ENCODE results near the gene PGBD5. TPM values are rescaled to one million over a fixed set of nuclear protein-coding genes. Genes with fewer than 3 reads are reported as not detected.

Gene PGBD5
- total RNA-seq, 1 donor from 2014 or later, result 0.12 TPM

DNA sequence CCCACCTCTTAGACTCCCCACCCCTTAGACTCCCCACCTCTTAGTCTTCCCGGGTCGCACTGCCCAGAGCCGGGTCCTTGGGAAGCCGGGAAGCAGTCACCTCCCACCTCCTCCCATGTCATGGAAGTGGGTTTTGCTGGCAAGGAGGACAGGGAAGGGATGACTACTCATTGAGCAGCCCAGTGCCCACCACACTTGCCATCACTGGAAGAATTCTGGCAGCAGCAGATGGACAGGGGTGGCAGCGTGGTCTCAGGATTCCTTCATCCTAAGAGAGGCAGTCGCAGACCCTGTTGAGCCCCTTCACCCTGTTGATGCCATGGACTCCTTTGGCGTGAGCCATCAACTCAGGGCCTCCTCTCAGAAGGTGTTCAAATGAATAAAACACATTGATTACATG, 140.8 kb downstream of the PGBD5 start:
- intact Hi-C loops (cut with micrococcal nuclease), result no loop called here

DNA sequence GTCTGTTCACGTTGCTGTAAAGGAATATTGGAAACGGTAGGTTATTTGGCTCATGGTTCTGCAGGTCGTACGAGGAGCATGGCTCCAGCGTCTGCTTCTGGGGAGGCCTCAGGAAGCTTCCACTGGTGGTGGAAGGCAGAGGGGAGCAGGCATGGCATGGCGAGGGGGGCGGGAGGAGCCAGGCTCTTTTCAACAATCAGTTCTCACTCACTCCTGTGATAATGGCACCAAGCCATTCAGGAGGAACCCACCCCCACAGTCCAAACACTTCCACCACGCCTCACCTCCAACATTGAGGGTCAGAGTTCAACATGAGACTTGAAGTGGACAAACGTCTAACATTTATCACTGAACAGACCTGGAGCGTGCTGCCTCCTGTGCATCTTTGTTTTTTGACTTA, 141.2 kb downstream of the PGBD5 start:
- intact Hi-C loops (cut with micrococcal nuclease), result no loop called here

DNA sequence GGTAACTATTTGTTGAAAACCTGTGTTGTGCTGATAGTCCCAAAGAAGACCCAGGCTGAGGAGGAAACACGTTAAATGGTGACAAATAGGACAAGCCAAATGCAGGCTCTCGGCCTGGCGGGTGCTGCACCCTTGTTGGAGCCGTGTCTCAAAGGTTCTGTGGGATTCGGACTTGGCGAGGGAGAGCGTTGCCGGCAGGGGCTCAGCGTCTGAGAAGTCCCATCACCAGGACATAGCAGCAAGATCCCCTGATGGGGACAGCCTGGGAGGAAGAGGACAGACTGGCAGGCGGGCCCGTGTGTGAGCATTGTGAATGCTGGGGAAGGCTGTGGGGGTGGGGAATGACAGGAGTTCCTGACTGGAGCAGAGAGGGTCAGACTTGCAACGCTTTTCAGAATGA, 142.5 kb downstream of the PGBD5 start:
- intact Hi-C loops (cut with micrococcal nuclease), result no loop called here

DNA sequence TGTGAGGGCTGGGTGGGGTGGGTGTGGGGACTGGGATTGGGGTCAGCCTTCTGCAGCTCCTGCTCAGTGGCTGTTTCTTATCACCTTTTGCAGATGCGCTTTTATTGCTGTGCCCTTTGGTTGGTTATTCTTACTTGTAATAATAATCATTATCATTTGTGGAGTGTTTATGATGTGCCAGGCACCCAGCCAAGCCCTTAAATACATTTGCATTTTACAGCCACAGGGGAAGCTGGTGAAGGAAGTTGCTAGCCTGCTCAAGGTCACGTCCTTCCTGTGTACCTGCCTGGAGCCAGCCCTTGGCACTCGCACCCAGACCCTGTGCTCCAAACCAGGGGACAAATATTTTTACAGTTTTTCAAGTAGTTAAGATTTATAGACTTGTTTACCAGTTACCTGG, 144.0 kb downstream of the PGBD5 start:
- intact Hi-C loops (cut with micrococcal nuclease), result no loop called here

DNA sequence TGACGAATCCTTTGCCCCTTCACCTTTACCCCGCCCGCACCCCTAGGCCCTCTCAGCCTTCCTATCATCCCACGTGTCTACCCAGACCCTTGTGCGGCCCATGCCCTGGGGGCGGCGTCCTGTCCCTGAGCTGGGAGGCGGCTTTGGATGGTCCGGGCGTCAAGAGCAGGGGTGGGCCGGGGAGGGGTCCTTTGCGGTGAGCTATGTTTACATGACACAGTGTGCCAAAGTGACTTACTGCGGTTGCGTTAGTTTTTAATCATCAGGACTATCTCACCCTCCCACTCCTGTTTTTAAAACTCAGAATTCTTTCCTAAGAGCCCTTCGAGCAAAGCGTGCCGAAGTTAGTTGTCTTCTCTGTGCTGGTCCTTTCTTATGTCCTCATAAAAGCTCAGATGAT, 144.6 kb downstream of the PGBD5 start:
- intact Hi-C loops (cut with micrococcal nuclease), result no loop called here

DNA sequence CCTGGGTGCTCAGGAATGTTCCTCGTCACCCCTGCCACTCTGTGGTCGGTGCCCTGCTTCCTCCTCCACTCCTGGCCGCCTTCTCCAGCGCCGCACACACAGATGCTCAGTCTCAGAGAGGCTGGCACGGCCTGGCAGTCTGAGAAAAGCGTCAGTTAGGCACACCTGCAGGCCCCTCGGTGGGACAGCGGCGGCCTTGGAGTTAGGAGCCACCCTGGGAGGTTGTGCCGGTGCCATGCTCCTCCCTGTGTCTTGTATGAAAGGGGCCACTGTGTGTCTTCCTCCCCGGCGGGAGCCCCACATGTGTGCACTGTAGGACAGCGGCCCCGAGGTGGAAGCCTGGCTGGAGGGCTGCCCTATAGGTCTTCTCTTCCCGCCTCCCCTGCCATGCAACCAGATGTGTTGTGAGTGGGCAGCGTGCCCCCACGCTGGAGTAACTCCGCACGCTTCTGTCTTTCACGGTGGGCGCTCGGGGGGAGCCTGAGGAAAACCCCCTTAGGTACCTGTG, 145.2 kb downstream of the PGBD5 start:
- intact Hi-C loops (cut with micrococcal nuclease), result no loop called here

DNA sequence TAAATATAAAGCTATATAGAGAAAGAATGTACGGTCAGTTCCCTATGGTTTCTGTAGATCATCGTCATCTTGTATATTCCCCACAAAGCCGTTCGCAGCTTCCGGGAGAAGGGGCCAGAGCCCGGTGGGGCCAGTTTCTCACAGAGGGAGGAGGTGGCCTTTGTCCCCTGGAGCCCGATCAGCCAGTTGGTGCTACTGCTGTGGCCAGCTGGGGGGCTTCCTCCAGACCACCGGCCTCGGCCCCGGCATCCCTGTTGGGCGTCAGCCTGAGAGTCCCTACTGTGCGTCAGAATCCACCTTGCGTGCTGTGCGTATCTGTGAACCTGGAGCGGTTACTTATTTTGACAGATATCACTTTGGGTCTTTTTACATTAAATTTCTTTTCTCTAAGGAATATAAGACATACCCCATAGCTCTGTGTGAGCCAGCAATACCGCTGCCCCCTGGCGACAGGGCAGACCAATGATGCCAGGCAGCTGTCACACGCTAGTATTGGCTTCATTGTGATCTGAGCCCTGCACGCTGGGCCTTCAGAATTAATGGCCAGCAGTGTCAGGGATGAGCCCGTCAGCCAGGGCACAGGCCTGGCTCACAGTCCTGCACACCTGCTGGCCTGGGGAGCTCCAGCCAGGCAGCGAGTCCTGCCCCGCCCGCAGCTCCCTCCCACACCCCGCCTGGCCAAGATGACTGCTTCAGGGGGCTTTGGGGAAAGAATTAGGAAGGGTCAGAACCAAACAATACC, 145.9 kb downstream of the PGBD5 start:
- intact Hi-C loops (cut with micrococcal nuclease), result no loop called here

DNA sequence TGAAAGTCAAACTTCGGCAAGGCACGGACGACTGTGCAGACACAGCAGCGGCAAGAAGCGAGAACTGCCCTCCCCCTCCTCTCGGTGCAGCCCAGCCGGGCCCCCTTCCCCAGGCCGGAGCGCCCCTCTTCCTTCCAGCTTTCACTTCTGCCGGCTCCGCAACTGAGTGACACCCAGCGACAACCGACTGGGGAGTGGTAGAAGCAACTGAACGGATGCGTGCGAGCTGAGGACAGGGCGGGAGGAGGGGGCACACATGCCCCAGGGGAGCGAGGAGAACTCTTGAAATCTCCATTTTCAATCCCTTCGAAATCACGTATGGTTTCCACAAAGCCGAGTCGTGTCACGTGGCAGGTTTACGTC, 146.6 kb downstream of the PGBD5 start:
- intact Hi-C loops (cut with micrococcal nuclease), result no loop called here

DNA sequence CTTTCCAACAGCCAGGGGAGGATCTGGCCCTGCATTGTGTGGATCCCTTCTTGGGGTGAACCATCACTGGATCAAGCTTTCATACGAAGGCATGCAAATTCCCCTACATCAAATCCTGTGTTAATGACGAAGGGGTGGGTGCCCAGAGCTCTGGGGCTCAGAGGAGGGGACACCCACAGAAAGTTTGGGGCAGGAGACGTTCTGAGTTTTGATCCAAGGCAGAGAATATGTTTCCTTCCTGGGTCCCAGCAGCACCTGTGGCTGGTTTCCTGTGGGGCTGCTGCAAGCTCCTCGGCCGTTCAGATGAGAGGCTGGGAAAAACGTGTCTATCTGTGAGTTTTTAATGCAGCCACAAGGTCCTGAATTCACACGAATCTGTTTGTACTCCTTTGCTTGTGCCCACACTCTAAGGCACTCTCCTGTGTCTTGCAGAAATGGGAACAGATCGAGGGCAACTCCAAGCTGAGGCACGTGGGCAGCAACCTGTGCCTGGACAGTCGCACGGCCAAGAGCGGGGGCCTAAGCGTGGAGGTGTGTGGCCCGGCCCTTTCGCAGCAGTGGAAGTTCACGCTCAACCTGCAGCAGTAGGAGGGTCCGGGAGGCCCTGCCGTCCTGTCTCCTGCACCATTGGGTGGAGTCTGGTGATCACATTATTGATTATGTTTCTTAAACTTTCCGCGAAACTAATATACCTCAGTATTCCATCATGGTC, 147.1 kb downstream of the PGBD5 start:
- intact Hi-C loops (cut with micrococcal nuclease), result no loop called here

DNA sequence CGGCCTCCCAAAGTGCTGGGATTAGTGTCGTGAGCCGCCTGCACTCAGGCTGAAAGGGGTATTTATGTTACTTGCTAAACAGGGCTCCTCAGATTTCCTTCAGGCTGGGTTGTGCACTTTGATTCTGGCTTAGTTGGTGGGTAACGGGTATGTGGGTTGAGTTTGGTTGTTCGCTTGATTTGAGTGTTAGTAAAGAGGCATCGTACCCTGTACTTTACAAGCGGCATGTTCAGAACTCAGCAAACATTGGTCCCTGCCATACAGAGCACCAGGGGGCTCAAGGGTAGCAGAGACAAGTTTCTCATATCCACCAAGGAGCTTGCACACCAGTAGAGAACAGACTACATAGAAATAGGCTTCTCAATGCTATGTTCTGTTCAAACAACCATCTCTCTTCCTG, 147.8 kb downstream of the PGBD5 start:
- intact Hi-C loops (cut with micrococcal nuclease), result no loop called here

DNA sequence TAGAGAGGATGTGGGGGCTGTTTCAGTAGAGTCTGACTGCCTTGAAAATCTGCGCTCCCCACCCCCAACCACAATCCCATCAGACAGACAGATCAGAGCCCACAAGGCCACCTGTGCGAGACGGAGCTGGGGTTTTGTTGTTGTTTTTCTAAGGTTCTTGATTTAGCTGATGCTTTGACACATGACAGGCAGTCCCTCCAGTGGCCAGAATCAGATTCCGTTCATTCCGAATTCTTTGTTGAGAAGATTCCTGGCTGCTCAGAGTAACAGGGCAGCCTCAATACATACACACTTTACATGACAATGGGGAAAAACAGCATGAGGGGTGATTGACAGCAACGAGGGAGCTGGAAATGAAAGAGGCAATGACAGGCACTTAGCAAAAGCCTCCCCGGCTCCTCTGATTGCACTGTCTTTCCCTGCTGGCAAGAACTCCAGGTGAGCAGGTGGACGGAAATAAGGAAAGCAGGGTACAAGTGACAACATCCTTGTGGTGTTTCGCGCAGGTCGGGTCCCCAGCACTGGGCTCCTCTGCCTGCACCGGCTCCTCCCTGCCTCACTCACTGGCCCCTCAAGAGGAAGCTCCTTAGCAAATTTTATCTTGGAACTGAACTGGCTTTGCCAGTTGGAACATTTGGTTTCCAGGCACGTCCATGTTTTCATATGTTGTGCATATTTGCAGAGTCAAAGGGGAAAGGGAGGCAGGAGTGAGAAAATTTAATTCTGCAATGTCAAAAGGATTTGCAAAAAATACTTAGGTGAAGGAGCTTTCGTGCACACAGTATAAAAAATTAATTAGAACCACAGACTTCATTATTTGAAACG, 148.7 kb downstream of the PGBD5 start:
- intact Hi-C loops (cut with micrococcal nuclease), result no loop called here

DNA sequence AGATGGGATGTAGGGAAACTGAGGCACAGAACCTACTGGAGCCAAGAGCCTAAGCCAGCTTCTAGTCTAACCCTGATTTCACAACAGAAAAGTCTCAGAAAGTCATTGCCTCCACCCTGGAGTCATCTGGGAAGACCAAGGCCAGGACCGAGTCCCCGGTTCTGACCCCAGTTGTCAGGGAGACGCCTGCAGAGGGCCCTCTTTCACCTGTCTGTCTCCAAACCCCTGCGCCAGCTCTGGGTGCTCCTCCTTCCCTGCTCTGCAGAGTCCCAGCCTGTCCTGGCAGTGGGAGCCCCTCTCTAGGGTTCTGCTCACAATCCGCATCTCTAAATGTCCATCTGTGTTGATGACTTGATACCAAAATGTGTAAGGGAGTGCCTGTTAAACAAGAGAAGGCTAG, 149.7 kb downstream of the PGBD5 start:
- intact Hi-C loops (cut with micrococcal nuclease), result no loop called here

DNA sequence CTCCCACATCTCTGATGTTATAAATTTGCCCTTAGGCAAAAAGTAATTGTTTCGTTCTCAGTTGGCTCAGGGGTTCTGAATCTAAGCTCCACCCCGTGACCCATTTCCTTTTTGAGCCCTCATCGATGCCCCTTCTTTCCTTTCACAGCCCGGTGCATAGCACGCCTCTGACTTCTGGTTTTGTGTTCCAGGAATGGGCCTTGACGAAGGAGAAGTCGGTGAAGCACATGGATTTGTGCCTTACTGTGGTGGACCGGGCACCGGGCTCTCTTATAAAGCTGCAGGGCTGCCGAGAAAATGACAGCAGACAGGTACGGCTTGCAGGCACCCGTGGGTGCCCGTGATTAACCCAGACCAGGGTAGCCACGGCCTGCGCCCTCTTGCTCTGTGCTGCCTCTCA, 151.9 kb downstream of the PGBD5 start:
- intact Hi-C loops (cut with micrococcal nuclease), result no loop called here

DNA sequence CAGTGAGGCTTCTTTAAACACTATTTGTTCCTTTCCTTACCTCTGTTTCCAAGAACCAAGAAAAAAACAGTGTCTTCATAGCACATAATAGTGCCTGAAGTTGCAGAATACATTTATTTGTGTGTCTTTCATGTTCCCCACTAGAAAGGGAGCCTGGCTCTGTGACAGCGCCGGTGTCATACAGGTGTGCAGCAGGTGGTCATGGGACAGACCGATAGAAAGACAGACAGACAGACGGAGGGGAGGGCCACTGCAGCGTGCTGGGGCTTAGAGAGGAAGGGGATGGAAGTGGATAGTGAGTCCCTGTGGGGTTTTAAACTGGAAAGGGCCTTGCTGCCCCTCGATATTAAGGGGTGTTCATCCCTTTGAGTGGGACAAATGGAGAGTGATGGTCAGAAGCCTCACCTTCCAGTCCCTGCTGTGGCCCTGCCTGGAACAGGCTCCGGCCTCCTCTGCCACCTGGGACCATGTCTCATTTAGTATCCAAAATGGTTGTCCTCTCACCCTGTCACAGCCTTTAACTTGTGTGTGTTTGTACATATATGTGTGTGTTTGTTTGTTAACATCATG, 152.9 kb downstream of the PGBD5 start:
- intact Hi-C loops (cut with micrococcal nuclease), result no loop called here

DNA sequence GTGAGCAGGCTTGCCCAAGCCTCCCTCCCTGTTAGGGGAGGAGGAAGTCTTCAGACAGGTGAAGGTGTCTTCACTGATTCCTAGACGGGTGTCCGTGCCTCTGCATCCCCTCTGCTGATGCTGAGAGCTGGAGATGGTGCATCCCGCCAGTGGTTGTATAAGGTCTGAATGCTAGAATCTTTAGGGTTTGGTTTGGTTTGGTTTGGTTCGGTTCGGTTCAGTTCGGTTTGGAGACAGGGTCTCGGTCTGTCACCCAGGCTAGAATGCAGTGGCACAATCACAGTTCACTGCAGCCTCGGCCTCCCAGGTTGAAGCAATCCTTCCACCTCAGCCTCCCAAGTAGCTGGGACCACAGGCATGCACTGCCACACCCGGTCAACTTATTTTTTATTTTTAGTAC, 153.6 kb downstream of the PGBD5 start:
- intact Hi-C loops (cut with micrococcal nuclease), result no loop called here

DNA sequence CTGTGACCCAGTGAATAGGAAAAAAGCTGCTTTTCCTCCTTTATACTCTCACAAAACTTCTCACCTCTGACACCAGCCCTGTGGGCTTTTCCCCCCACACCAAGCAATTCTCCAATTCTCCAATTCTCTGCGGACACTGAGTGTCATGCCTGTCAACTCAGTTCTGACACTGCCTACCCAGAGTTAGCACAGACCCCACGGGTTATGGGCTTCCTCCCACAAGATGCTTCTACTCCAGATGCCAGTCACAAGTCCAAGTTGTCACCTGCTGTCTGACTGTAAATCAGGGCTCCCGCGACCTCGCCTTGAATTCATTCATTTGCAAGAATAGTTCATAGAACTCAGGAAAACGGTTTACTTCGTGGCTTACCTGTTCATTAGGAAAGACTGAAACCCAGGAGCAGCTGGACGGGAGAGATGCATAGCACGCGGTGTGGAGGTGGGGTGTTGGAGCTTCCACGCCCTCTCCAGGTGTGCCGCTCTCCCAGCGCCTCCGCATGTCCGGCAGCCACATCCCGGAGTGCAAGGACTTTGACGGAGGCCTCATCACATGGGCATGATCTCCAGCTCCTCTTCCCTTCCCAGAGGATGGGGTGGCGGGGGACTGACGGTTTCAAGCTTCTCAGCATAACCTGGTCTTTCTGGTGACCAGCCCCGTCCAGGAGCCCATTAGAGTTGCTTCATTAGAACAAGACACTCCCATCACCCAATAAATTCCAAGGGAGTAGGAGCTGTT, 154.7 kb downstream of the PGBD5 start:
- intact Hi-C loops (cut with micrococcal nuclease), result no loop called here

DNA sequence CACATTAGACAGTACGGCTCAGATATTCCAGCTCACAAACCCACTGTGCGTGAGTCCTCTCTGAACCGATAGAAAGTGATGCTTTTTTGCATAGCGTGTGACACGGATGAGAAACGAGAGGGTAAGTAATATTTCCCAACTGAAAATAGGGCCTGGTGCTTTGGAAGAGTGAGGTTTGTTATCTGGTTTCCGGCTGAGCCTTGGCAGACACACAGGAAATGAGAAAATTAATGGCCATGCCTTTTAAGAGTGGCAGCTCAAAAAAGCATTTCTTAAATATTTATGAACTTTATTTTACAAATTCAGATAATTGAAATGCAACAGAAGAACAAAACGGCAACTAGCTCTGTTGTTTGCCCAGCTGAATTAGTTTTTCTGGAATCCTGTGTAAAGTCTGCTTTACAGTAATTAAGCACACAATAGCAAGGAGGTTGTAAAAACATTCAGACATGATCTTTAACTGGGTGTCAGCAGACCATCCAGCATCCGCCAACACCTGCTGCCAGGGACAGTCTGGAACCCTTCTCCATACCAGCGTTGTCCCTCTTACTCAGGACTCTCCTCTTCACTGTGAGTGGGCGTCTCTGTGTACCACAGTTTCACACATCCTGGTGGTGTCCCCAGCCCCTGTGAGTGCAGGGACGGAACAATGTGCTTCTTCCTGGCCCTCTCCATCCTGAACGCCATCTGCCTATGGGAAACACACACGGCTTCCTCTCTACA, 155.4 kb downstream of the PGBD5 start:
- intact Hi-C loops (cut with micrococcal nuclease), result no loop called here

DNA sequence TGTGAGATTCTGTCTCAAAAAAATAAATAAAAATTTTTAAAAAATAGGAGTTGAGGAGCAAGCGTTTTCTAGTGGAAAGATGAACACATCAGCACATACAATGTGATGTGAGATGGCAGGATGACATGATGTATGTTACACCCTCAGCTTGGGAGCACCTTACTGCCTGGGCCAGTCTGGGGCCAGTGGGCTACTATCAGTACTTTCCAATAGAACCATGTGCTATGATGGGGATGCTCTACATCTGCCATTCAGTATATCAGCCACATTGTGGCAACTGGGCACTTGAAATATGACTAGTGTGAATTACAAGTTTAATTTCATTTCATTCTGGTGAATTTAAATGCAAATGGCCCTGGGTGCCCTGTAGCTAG, 156.0 kb downstream of the PGBD5 start:
- intact Hi-C loops (cut with micrococcal nuclease), result no loop called here

DNA sequence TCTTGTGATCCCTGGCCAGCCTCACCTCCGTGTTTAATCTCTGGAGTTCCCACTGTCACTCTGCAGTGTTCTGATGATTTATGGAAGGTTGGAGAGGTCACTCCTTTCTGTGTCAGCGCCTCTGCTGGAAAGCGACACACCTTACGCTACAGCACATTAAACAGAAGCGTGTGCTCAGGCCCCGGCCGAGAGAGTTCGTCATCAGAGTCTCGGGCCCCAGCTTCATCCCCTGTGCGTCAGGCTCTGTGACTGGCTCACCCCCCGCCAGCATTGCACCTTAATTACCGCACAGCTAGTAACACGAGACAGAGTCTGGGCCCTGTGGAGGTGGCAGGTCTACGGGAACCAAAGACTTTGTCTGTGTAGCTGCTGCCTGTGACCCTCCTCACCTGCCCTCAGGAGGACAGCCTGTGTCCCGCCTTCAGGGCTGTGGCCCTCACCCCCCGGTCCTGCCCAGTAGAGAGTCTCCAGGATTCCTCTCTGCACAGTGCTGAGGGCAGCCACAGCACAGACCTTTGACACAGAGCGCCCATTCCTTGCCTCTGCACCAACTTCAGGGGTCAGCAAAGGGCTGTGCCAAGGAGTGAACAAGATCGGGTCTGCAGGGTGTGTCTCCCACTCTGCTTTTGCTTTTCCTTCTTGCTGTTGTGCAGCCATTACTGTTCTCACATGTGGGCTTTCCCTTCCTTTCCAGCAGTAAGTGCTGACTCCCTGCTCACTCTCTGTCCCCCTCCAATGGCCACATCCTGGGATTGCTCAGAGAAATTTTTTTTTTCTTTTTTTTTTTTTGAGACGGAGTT, 157.6 kb downstream of the PGBD5 start:
- intact Hi-C loops (cut with micrococcal nuclease), result loop anchor here (2.0 kb wide), 1 partner anchor 608 kb away; no protein-coding TSS in a partner anchor

All from T-helper 1 cell treated with Interleukin-12 subunit alpha and Interleukin-12 subunit beta and Interleukin-4 antibody, amounts not matched to agents 30 ng/mL and 1 ng/mL, for 36 hours (primary cell).